GM23338 (cell line): Measurements from ENCODE around the gene ICAM4. TPM values are rescaled to one million over a fixed set of nuclear protein-coding genes. Genes with fewer than 3 reads are reported as not detected.

Experiments
- ATAC-seq: fragments of 200-7000 bp; cut with Tn5 transposase; 3 replicates; pipeline ENCODE4 v1.9.1; 2020
- DNase-seq: peaks from one replicate; pipeline ENCODE4 v3.0.0-alpha.2; 2015; ENCODE audit warnings: low spot score
- H2AFZ ChIP-seq: fragments of 200-600 bp; sonication (generic); 2 replicates; pipeline ENCODE4 v1.8.0; 2016; ENCODE audit warnings: antibody characterized with exemption, mild to moderate bottlenecking, moderate library complexity
- H3F3A ChIP-seq: fragments of 200-600 bp; sonication (generic); replicated peaks from 2 replicates; pipeline ENCODE4 v1.8.0; 2017; ENCODE audit warnings: antibody characterized with exemption, mixed run types, low read depth
- H3K27ac ChIP-seq: fragments of 200-600 bp; sonication (generic); 2 replicates; pipeline ENCODE4 v1.6.1; 2016; ENCODE audit warnings: low read depth
- H3K27me3 ChIP-seq: fragments of 200-600 bp; sonication (generic); 2 replicates; pipeline ENCODE4 v1.8.0; 2016; ENCODE audit warnings: mild to moderate bottlenecking, mixed run types, moderate library complexity; ENCODE audit not compliant: insufficient read depth
- H3K36me3 ChIP-seq: fragments of 200-600 bp; sonication (generic); 2 replicates; pipeline ENCODE4 v1.8.0; 2016; ENCODE audit warnings: mild to moderate bottlenecking; ENCODE audit not compliant: insufficient read depth
- H3K4me1 ChIP-seq: fragments of 200-600 bp; sonication (generic); 2 replicates; pipeline ENCODE4 v1.8.0; 2016; ENCODE audit warnings: mild to moderate bottlenecking, moderate library complexity; ENCODE audit not compliant: insufficient read depth
- H3K4me2 ChIP-seq: fragments of 200-600 bp; sonication (generic); 2 replicates; pipeline ENCODE4 v1.7.1; 2017; ENCODE audit warnings: mixed run types
- H3K4me3 ChIP-seq: fragments of 200-600 bp; sonication (generic); 2 replicates; pipeline ENCODE4 v1.6.1; 2016; ENCODE audit warnings: mixed run types
- H3K79me2 ChIP-seq: fragments of 200-600 bp; sonication (generic); replicated peaks from 2 replicates; pipeline ENCODE4 v1.8.0; 2017; ENCODE audit warnings: mild to moderate bottlenecking; ENCODE audit not compliant: insufficient read depth
- H3K9me2 ChIP-seq: fragments of 200-600 bp; sonication (generic); 2 replicates; pipeline ENCODE4 v1.8.0; 2017; ENCODE audit not compliant: insufficient read depth
- H4K20me1 ChIP-seq: fragments of 200-600 bp; sonication (generic); replicated peaks from 2 replicates; pipeline ENCODE4 v1.8.0; 2017; ENCODE audit warnings: mild to moderate bottlenecking; ENCODE audit not compliant: insufficient read depth
- H3K27ac Mint-ChIP-seq: 2 replicates; pipeline ENCODE4 v1.8.0; 2020; ENCODE audit warnings: inconsistent platforms, mild to moderate bottlenecking, moderate library complexity, mixed read lengths
- H3K27me3 Mint-ChIP-seq: 3 replicates; pipeline ENCODE4 v1.8.0; 2022; ENCODE audit warnings: low read depth, mild to moderate bottlenecking, moderate library complexity, mixed read lengths, inconsistent platforms; ENCODE audit not compliant: insufficient read depth, poor library complexity
- H3K36me3 Mint-ChIP-seq: 3 replicates; pipeline ENCODE4 v1.8.0; 2021; ENCODE audit warnings: low read depth, mild to moderate bottlenecking, inconsistent platforms, moderate library complexity, mixed read lengths
- H3K4me1 Mint-ChIP-seq: 3 replicates; pipeline ENCODE4 v1.8.0; 2020; ENCODE audit warnings: mild to moderate bottlenecking, inconsistent platforms, mixed read lengths
- H3K4me3 Mint-ChIP-seq: 3 replicates; pipeline ENCODE4 v1.8.0; 2021; ENCODE audit warnings: moderate library complexity, mild to moderate bottlenecking, inconsistent platforms, mixed read lengths
- H3K9me3 Mint-ChIP-seq: 3 replicates; pipeline ENCODE4 v1.8.0; 2020; ENCODE audit warnings: moderate library complexity, mild to moderate bottlenecking, inconsistent platforms, mixed read lengths
- CREB1 ChIP-seq: fragments of 250-450 bp; sonication (Bioruptor Pico); IDR thresholded peaks from 2 replicates; pipeline ENCODE4 v1.5.0; 2020; ENCODE audit warnings: low read depth, mild to moderate bottlenecking, moderate library complexity
- EZH2phosphoT487 ChIP-seq: fragments of 200-600 bp; sonication (generic); IDR thresholded peaks from one replicate; pipeline ENCODE4 v1.8.1; 2018; ENCODE audit warnings: antibody characterized with exemption; ENCODE audit not compliant: unreplicated experiment
- JUNB ChIP-seq: IDR thresholded peaks from one replicate; pipeline ENCODE4 v1.6.1; 2016; ENCODE audit warnings: antibody characterized with exemption; ENCODE audit not compliant: unreplicated experiment
- NANOG ChIP-seq: IDR thresholded peaks from 2 replicates; pipeline ENCODE4 v1.6.1; 2016; ENCODE audit warnings: antibody characterized with exemption, borderline replicate concordance
- ZNF114 ChIP-seq: fragments of 250-450 bp; sonication (Bioruptor Pico); IDR thresholded peaks from 2 replicates; pipeline ENCODE4 v1.5.0; 2020; ENCODE audit warnings: mild to moderate bottlenecking, moderate library complexity
- ZNF331 ChIP-seq: fragments of 250-450 bp; sonication (Bioruptor Pico); IDR thresholded peaks from 2 replicates; pipeline ENCODE4 v1.5.0; 2020; ENCODE audit warnings: low read depth, mild to moderate bottlenecking, moderate library complexity
- ZNF462 ChIP-seq: fragments of 250-450 bp; sonication (Bioruptor Pico); IDR thresholded peaks from 2 replicates; pipeline ENCODE4 v1.5.0; 2020; ENCODE audit warnings: mild to moderate bottlenecking, moderate library complexity
- polyA plus RNA-seq: library from polyadenylated mRNA; unstranded; fragments of >200 nt; fragmentation: Nextera tagmentation; extraction: Ambion mirVana; gene quantifications from 2 replicates; pipeline ENCODE4 v1.2.1, GENCODE V29; 2016
- total RNA-seq: library from RNA; depleted of rRNA; stranded (reverse); fragments of >200 nt; shearing (Covaris generic); gene quantifications from 2 replicates; pipeline ENCODE4 v1.2.3, GENCODE V29; 2014
- TF ChIP-seq, protein P1 (sequence below): IDR thresholded peaks from one replicate; pipeline ENCODE4 v1.6.1; 2018; ENCODE audit warnings: antibody characterized with exemption; ENCODE audit not compliant: unreplicated experiment
- TF ChIP-seq, protein P2 (sequence below): IDR thresholded peaks from 2 replicates; pipeline ENCODE4 v1.6.1; 2016; ENCODE audit warnings: antibody characterized with exemption

ICAM4 gene
- total and polyA plus RNA-seq, 2 experiments from 2014 or later, result 0.81 to 1.0 TPM

- H3K27ac Mint-ChIP-seq, result no peak overlapping the region
These were observed 1.8 kb upstream of the ICAM4 start for GRCh38 chr19:10284960-10285278.

More at GRCh38 chr19:10284960-10285278, 1.8 kb upstream of the ICAM4 start:
- Histone ChIP-seq H2AFZ (no peak overlapping the region), H3F3A (peaks cover 7% of the 10 kb centered on the region; the same call in 1 of the 2 replicates), H3K4me3 (no peak overlapping the region), H3K9me2 (no peaks in the 10 kb centered on the region), H3K27ac (no peak overlapping the region), H3K27me3 (peaks cover 41% of the 10 kb centered on the region), H4K20me1 (no peaks in the 10 kb centered on the region; the same call in none of the 2 replicates), H3K4me1 (peaks cover 11% of the 10 kb centered on the region; the same call in 1 of the 2 replicates), H3K79me2 (no peaks in the 10 kb centered on the region), H3K36me3 (no peaks in the 10 kb centered on the region), H3K4me2 (no peak overlapping the region)
- ATAC-seq (no peak), DNase-seq (no peak)
- Mint-ChIP-seq H3K4me1 (peaks cover 17% of the 10 kb centered on the region; the same call in 2 of the 3 replicates), H3K9me3 (peaks cover 3% of the 10 kb centered on the region; the same call in 1 of the 3 replicates), H3K4me3 (no peak overlapping the region), H3K27me3 (peaks cover 39% of the 10 kb centered on the region), H3K36me3 (peaks cover 8% of the 10 kb centered on the region; the same call in 2 of the 3 replicates)
- no peak for TF ChIP-seq ZNF114 (CRISPR knock-in tag)
- no peak for TF ChIP-seq EZH2phosphoT487
- TF ChIP-seq, protein P1, sequence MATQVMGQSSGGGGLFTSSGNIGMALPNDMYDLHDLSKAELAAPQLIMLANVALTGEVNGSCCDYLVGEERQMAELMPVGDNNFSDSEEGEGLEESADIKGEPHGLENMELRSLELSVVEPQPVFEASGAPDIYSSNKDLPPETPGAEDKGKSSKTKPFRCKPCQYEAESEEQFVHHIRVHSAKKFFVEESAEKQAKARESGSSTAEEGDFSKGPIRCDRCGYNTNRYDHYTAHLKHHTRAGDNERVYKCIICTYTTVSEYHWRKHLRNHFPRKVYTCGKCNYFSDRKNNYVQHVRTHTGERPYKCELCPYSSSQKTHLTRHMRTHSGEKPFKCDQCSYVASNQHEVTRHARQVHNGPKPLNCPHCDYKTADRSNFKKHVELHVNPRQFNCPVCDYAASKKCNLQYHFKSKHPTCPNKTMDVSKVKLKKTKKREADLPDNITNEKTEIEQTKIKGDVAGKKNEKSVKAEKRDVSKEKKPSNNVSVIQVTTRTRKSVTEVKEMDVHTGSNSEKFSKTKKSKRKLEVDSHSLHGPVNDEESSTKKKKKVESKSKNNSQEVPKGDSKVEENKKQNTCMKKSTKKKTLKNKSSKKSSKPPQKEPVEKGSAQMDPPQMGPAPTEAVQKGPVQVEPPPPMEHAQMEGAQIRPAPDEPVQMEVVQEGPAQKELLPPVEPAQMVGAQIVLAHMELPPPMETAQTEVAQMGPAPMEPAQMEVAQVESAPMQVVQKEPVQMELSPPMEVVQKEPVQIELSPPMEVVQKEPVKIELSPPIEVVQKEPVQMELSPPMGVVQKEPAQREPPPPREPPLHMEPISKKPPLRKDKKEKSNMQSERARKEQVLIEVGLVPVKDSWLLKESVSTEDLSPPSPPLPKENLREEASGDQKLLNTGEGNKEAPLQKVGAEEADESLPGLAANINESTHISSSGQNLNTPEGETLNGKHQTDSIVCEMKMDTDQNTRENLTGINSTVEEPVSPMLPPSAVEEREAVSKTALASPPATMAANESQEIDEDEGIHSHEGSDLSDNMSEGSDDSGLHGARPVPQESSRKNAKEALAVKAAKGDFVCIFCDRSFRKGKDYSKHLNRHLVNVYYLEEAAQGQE, result no peak
- no peak for TF ChIP-seq ZNF462 (CRISPR knock-in tag)
- TF ChIP-seq NANOG, result no peak
- TF ChIP-seq ZNF331 (CRISPR knock-in tag), result no peak
- TF ChIP-seq JUNB, result no peak
- TF ChIP-seq CREB1 (CRISPR knock-in tag), result no peak
- TF ChIP-seq, protein P2, sequence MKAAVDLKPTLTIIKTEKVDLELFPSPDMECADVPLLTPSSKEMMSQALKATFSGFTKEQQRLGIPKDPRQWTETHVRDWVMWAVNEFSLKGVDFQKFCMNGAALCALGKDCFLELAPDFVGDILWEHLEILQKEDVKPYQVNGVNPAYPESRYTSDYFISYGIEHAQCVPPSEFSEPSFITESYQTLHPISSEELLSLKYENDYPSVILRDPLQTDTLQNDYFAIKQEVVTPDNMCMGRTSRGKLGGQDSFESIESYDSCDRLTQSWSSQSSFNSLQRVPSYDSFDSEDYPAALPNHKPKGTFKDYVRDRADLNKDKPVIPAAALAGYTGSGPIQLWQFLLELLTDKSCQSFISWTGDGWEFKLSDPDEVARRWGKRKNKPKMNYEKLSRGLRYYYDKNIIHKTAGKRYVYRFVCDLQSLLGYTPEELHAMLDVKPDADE, result no peak
